HL-60 (cell line): ENCODE measurements around the gene DTNBP1.

ENCODE experiments used
- POLR2AphosphoS5 ChIP-seq: IDR thresholded peaks from 2 replicates; pipeline ENCODE4 v1.6.1; 2012; ENCODE audit warnings: low read depth
- SPI1 ChIP-seq: IDR thresholded peaks from 2 replicates; pipeline ENCODE4 v1.6.1; 2012; ENCODE audit warnings: low read depth, mild to moderate bottlenecking, borderline replicate concordance
- TF ChIP-seq, protein P1 (sequence below): IDR thresholded peaks from one replicate; pipeline ENCODE4 v1.5.1; 2011; ENCODE audit warnings: low read length, control low read depth, inconsistent platforms; ENCODE audit not compliant: insufficient read depth

- TF ChIP-seq, protein P1, sequence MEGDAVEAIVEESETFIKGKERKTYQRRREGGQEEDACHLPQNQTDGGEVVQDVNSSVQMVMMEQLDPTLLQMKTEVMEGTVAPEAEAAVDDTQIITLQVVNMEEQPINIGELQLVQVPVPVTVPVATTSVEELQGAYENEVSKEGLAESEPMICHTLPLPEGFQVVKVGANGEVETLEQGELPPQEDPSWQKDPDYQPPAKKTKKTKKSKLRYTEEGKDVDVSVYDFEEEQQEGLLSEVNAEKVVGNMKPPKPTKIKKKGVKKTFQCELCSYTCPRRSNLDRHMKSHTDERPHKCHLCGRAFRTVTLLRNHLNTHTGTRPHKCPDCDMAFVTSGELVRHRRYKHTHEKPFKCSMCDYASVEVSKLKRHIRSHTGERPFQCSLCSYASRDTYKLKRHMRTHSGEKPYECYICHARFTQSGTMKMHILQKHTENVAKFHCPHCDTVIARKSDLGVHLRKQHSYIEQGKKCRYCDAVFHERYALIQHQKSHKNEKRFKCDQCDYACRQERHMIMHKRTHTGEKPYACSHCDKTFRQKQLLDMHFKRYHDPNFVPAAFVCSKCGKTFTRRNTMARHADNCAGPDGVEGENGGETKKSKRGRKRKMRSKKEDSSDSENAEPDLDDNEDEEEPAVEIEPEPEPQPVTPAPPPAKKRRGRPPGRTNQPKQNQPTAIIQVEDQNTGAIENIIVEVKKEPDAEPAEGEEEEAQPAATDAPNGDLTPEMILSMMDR, result no peak
- TF ChIP-seq POLR2AphosphoS5 (no peak), SPI1 (no peak)
Observed at GRCh38 chr6:15689586-15690482, 27.0 kb upstream of the DTNBP1 start.
